Liver (tissue), 3 donors: Measurements from ENCODE around the gene CATSPER4.

Experiments
- CTCF ChIP-seq: fragments of 150-350 bp; IDR thresholded peaks from 2 replicates; pipeline ENCODE4 v1.5.1; 2017; ENCODE audit warnings: improper control_type of control experiment, low read depth, low read length; ENCODE audit not compliant: missing input control
- JUND ChIP-seq, 2 donors: IDR thresholded peaks; 2 replicates each; pipeline ENCODE4 v1.6.1; 2016; ENCODE audit warnings: antibody characterized with exemption in 2 of 2
- donor health status: healthy.
- donor health status: healthy.

GRCh38 chr1:26170472-26170821 is 20.0 kb upstream of the CATSPER4 start:
- no peak for TF ChIP-seq CTCF
- no peak for TF ChIP-seq JUND (IDR thresholded peaks at IDR 0.05)
